K562 (cell line): Measurements from ENCODE around the gene AMZ2. TPM values are rescaled to one million over a fixed set of nuclear protein-coding genes. Genes with fewer than 3 reads are reported as not detected.

Experiments used
- ATAC-seq: fragments of 200-7000 bp; cut with Tn5 transposase; 3 replicates; pipeline ENCODE4 v1.9.1; 2020; ENCODE audit warnings: moderate library complexity
- BruUV-seq: library from RNA; stranded (reverse); fragments of 400-500 nt; replicated peaks from 2 replicates; lab custom pipeline; 2021; lab: Mats Ljungman, UMichigan
- CTCF ChIA-PET: fragments of 300-600 bp; formaldehyde crosslinking; extraction: SDS; loops from one replicate; lab custom pipeline; 2021; ENCODE audit warnings: low intra/inter-chr PET ratio; lab: Yijun Ruan, JAX
- POLR2A ChIA-PET: fragments of 300-600, 350-650 bp; sonication (Branson Sonifier 250); formaldehyde crosslinking; extraction: SDS; loops from one replicate; lab custom pipeline; 2021; ENCODE audit warnings: antibody characterized with exemption, inconsistent platforms; lab: Yijun Ruan, JAX
- DNase-seq, 4 experiments: peaks; one replicate each; pipeline versions ENCODE4 v3.0.0 to v3.0.0-alpha.2; 2011 to 2018; ENCODE audit warnings: low spot score in 3 of 4, mixed read lengths in 3 of 4; ENCODE audit errors: extremely low read depth in 1 of 4
- FAIRE-seq: peaks from 2 replicates; lab custom pipeline; 2011; peaks lifted over from hg19 to GRCh38; lab: Jason Lieb, UNC
- H2AFZ ChIP-seq: 2 replicates; pipeline ENCODE4 v1.6.0; 2011; ENCODE audit warnings: low read depth, low read length, control low read depth, inconsistent platforms
- H3K27ac ChIP-seq: fragments of 200-600 bp; 3 replicates; pipeline ENCODE4 v1.8.0; 2011; ENCODE audit warnings: low read depth, mild to moderate bottlenecking, control low read depth, inconsistent platforms, low read length, moderate library complexity, mixed read lengths; ENCODE audit errors: extremely low read depth
- H3K27me3 ChIP-seq, 2 experiments: fragments of 300-600 bp in 1 of 2; 2 replicates in 1 of 2; 3 replicates in 1 of 2; pipeline versions ENCODE4 v1.6.0 to v1.8.0; 2011; ENCODE audit warnings: inconsistent platforms in 2 of 2, low read length in 2 of 2, mild to moderate bottlenecking in 1 of 2, mixed read lengths in 1 of 2, moderate library complexity in 1 of 2; ENCODE audit not compliant: control insufficient read depth in 2 of 2, insufficient read depth in 2 of 2
- H3K36me3 ChIP-seq: fragments of 300-600 bp; 3 replicates; pipeline ENCODE4 v1.8.0; 2011; ENCODE audit warnings: mild to moderate bottlenecking, low read length, inconsistent platforms; ENCODE audit not compliant: control insufficient read depth, insufficient read depth
- H3K4me1 ChIP-seq, 2 experiments: fragments of 200-600 bp in 1 of 2; replicated peaks in 1 of 2; 2 replicates in 1 of 2; 3 replicates in 1 of 2; pipeline versions ENCODE4 v1.5.1 to v1.8.0; 2011; ENCODE audit warnings: inconsistent platforms in 2 of 2, low read length in 2 of 2, mild to moderate bottlenecking in 1 of 2, mixed read lengths in 1 of 2, moderate library complexity in 1 of 2; ENCODE audit not compliant: control insufficient read depth in 2 of 2, insufficient read depth in 2 of 2
- H3K4me2 ChIP-seq: 2 replicates; pipeline ENCODE4 v1.6.1; 2011; ENCODE audit warnings: low read length, control low read depth, inconsistent platforms, mixed read lengths; ENCODE audit not compliant: insufficient read depth
- H3K4me3 ChIP-seq: fragments of 200-600 bp; sonication (generic), shearing (Covaris generic); 2 replicates; pipeline ENCODE4 v1.5.1; 2016; ENCODE audit warnings: control low read depth, inconsistent platforms
- H3K79me2 ChIP-seq: fragments of 200-600 bp; 3 replicates; pipeline ENCODE4 v1.8.0; 2011; ENCODE audit warnings: low read length, inconsistent platforms; ENCODE audit not compliant: control insufficient read depth, insufficient read depth
- H3K9ac ChIP-seq, 2 experiments: 2 replicates each; pipeline versions ENCODE4 v1.6.0 to v1.6.1; 2011; ENCODE audit warnings: low read depth in 2 of 2, low read length in 2 of 2, control low read depth in 1 of 2, inconsistent platforms in 1 of 2, mild to moderate bottlenecking in 1 of 2, mixed read lengths in 1 of 2; ENCODE audit not compliant: insufficient read depth in 1 of 2
- H3K9me1 ChIP-seq: one replicate; pipeline ENCODE4 v1.6.0; 2011; ENCODE audit warnings: inconsistent platforms, mild to moderate bottlenecking, low read length, moderate library complexity; ENCODE audit not compliant: control insufficient read depth, insufficient read depth
- H3K9me3 ChIP-seq: replicated peaks from 2 replicates; pipeline ENCODE4 v1.5.1; 2011; ENCODE audit warnings: low read depth, low read length, inconsistent platforms; ENCODE audit not compliant: control insufficient read depth, insufficient read depth
- H4K20me1 ChIP-seq: replicated peaks from 2 replicates; pipeline ENCODE4 v1.6.1; 2011; ENCODE audit warnings: low read length, inconsistent platforms, mixed read lengths; ENCODE audit not compliant: control insufficient read depth, insufficient read depth
- BCL6 ChIP-seq: fragments of 250-450 bp; sonication (Bioruptor Pico); IDR thresholded peaks from 2 replicates; pipeline ENCODE4 v1.4.0; 2020
- HNRNPK ChIP-seq: fragments of 200-400 bp; formaldehyde crosslinking; IDR thresholded peaks from one replicate; pipeline ENCODE4 v1.6.1; 2018; ENCODE audit warnings: mild to moderate bottlenecking, low read depth, low read length; ENCODE audit not compliant: poor library complexity, severe bottlenecking
- JUND ChIP-seq, 2 experiments: IDR thresholded peaks; 2 replicates in 1 of 2; 3 replicates in 1 of 2; pipeline ENCODE4 v1.6.1; 2011; ENCODE audit warnings: borderline replicate concordance in 2 of 2, low read depth in 2 of 2, low read length in 2 of 2, improper control_type of control experiment in 1 of 2, missing biosample characterization in 1 of 2, missing genetic modification characterization in 1 of 2, missing genetic modification reagents in 1 of 2
- NR3C1 ChIP-seq: sonication (generic); formaldehyde crosslinking; IDR thresholded peaks from 2 replicates; pipeline ENCODE4 v1.8.1; 2022; ENCODE audit warnings: missing genetic modification reagents
- OTX1 ChIP-seq: fragments of 450-650 bp; formaldehyde crosslinking; IDR thresholded peaks from 2 replicates; pipeline ENCODE4 v1.4.0; 2022; ENCODE audit warnings: mild to moderate bottlenecking
- POLR3G ChIP-seq: IDR thresholded peaks from 2 replicates; pipeline ENCODE4 v1.6.1; 2011; ENCODE audit not compliant: insufficient read length, insufficient replicate concordance; ENCODE audit errors: extremely low read depth
- PURB ChIP-seq: sonication (generic); formaldehyde crosslinking; IDR thresholded peaks from 2 replicates; pipeline ENCODE4 v1.9.0; 2021; ENCODE audit warnings: low read depth, mild to moderate bottlenecking, missing genetic modification reagents
- RBM15 ChIP-seq: fragments of 200-400 bp; formaldehyde crosslinking; IDR thresholded peaks from 2 replicates; pipeline ENCODE4 v1.6.1; 2018; ENCODE audit warnings: mild to moderate bottlenecking, low read length, moderate library complexity; ENCODE audit not compliant: insufficient read depth
- SOX6 ChIP-seq: fragments of 450-650 bp; IDR thresholded peaks from 2 replicates; pipeline ENCODE4 v1.6.1; 2014; ENCODE audit warnings: mild to moderate bottlenecking
- TAF1 ChIP-seq: IDR thresholded peaks from 2 replicates; pipeline ENCODE4 v1.6.1; 2011; ENCODE audit warnings: mild to moderate bottlenecking, low read length, moderate library complexity; ENCODE audit not compliant: insufficient read depth, control insufficient read depth, severe bottlenecking; ENCODE audit errors: extremely low read depth
- ZC3H4 ChIP-seq: sonication (generic); formaldehyde crosslinking; IDR thresholded peaks from 2 replicates; pipeline ENCODE4 v1.9.0; 2021; ENCODE audit warnings: missing genetic modification reagents, borderline replicate concordance
- ZNF3 ChIP-seq: fragments of 250-450 bp; sonication (Bioruptor Pico); IDR thresholded peaks from 2 replicates; pipeline ENCODE4 v1.5.0; 2021; ENCODE audit warnings: mild to moderate bottlenecking, moderate library complexity
- ZNF316 ChIP-seq: fragments of 450-650 bp; IDR thresholded peaks from 2 replicates; pipeline ENCODE4 v1.6.1; 2016
- ZNF589 ChIP-seq: fragments of 200-800 bp; sonication (Bioruptor generic); IDR thresholded peaks from 2 replicates; pipeline ENCODE4 v1.6.1; 2016; ENCODE audit warnings: low read depth, missing genetic modification characterization, missing compliant biosample characterization
- ZNF764 ChIP-seq: fragments of 250-450 bp; sonication (Bioruptor Pico); IDR thresholded peaks from 2 replicates; pipeline ENCODE4 v1.4.0; 2020; ENCODE audit warnings: low read depth, mild to moderate bottlenecking, moderate library complexity
- ZSCAN32 ChIP-seq: fragments of 450-650 bp; formaldehyde crosslinking; IDR thresholded peaks from 2 replicates; pipeline ENCODE4 v1.4.0; 2020; ENCODE audit warnings: mild to moderate bottlenecking, moderate library complexity
- WGBS: fragments of 100-300 bp; shearing (Covaris generic); methylation state at CpG from one replicate; pipeline ENCODE4 v1.1.6; 2016; ENCODE audit warnings: low coverage, mixed read lengths; ENCODE audit not compliant: insufficient coverage; ENCODE audit errors: missing lambda C conversion rate; 5-methylcytosine and 5-hydroxymethylcytosine counted together
- in situ Hi-C: fragments of 300-500 bp; cut with MboI; formaldehyde crosslinking; loops from 4 replicates; pipeline ENCODE4 v1.15.0; 2018; ENCODE audit warnings: inconsistent platforms, mixed read lengths
- intact Hi-C: fragments of 100-400 bp; cut with micrococcal nuclease; formaldehyde crosslinking; loops from 2 replicates; pipeline ENCODE4 v1.14.2; 2022
- polyA plus RNA-seq, 8 experiments: library from polyadenylated mRNA; depleted of rRNA in 4 of 8; stranded (reverse) in 5 of 8; unstranded in 3 of 8; fragments of >200 nt; fragmentation: Nextera tagmentation in 2 of 8; fragmentation: Illumina TruSeq in 1 of 8; extraction: Ambion mirVana in 2 of 8; extraction: Trizol in 1 of 8; gene quantifications; 2 replicates each; pipeline versions ENCODE4 v1.2.1 to v1.2.3, GENCODE V29; 2011 to 2014; ENCODE audit warnings: inconsistent platforms in 1 of 8, missing spikeins in 1 of 8
- total RNA-seq, 7 experiments: library from RNA; depleted of rRNA in 6 of 7; stranded (reverse); fragments of >200 nt in 6 of 7; fragmentation: Illumina TruSeq in 2 of 7; extraction: Trizol in 2 of 7; gene quantifications; 2 replicates each; pipeline versions ENCODE4 v1.2.1 to v1.2.3, GENCODE V29; 2011 to 2021; ENCODE audit warnings: low replicate concordance in 1 of 7
- TF ChIP-seq, protein P1 (sequence below), 2 experiments: fragments of 450-650 bp in 1 of 2; IDR thresholded peaks; 2 replicates each; pipeline ENCODE4 v1.6.1; 2011 to 2017; ENCODE audit warnings: low read depth in 2 of 2, antibody characterized with exemption in 1 of 2, borderline replicate concordance in 1 of 2, low read length in 1 of 2, mild to moderate bottlenecking in 1 of 2, mixed read lengths in 1 of 2; ENCODE audit not compliant: control insufficient read depth in 1 of 2
- TF ChIP-seq, protein P2 (sequence below): fragments of 250-450 bp; sonication (Bioruptor Pico); IDR thresholded peaks from 2 replicates; pipeline ENCODE4 v1.8.0; 2022; ENCODE audit warnings: inconsistent platforms, mild to moderate bottlenecking, moderate library complexity, borderline replicate concordance

AMZ2 gene
- total and polyA plus RNA-seq, 9 of the 15 experiments (the other 6 are each of a cell fraction or from before 2014, with no cell fraction given) = 22.6 to 92.2 (median 52.6) TPM

DNA sequence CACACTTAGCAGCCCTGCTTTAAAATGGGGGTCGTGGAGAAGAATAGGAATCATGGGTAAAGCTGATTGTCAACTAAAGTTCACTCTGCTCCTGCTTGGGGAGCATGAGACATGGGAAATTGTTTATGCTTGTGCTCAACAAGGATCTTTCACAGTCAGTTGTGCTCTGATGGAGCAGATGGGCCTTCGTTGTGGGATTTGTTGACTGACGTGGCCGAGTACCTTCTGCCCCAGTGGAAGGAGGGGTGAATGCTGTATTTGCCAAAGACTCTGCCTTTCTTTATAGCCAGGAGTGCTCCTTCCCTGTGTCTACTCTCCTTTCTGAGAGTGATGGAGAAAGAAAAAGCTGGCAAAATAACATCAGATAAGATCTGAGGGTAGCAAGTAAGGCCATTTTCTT, 54.8 kb downstream of the AMZ2 start (continued):
- TF ChIP-seq, protein P1, sequence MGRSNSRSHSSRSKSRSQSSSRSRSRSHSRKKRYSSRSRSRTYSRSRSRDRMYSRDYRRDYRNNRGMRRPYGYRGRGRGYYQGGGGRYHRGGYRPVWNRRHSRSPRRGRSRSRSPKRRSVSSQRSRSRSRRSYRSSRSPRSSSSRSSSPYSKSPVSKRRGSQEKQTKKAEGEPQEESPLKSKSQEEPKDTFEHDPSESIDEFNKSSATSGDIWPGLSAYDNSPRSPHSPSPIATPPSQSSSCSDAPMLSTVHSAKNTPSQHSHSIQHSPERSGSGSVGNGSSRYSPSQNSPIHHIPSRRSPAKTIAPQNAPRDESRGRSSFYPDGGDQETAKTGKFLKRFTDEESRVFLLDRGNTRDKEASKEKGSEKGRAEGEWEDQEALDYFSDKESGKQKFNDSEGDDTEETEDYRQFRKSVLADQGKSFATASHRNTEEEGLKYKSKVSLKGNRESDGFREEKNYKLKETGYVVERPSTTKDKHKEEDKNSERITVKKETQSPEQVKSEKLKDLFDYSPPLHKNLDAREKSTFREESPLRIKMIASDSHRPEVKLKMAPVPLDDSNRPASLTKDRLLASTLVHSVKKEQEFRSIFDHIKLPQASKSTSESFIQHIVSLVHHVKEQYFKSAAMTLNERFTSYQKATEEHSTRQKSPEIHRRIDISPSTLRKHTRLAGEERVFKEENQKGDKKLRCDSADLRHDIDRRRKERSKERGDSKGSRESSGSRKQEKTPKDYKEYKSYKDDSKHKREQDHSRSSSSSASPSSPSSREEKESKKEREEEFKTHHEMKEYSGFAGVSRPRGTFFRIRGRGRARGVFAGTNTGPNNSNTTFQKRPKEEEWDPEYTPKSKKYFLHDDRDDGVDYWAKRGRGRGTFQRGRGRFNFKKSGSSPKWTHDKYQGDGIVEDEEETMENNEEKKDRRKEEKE (IDR thresholded peaks at IDR 0.05; ENCODE audit: borderline replicate concordance in 1 of 2, control insufficient read depth in 1 of 2, low read depth in 2 of 2, low read length in 1 of 2) = no peak
- TF ChIP-seq SOX6 = no peak

DNA sequence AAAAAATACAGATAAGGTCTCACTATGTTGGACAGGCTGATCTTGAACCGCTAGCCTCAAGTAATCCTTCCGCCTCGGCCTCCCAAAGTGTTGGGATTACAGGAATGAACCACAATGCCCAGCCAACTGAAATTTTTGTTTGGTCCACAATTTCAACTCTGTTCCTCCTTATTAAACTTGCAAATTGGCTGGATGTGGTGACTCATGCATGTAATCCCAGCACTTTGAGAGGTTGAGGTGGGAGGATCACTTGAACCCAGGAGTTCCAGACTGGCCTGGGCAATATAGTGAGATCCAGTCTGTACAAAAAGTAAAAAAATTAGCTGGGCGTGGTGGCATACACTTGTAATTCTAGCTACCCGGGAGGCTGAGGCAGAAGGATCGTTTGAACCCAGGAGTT, 56.9 kb downstream of the AMZ2 start:
- Histone ChIP-seq H3K27me3 (peaks cover 9 to 29% of the 10 kb centered on the region in 2 experiments), H3K9me1 (no peaks in the 10 kb centered on the region), H3K27ac (no peak overlapping the region), H3K4me1 (peaks cover 0 to 4% of the 10 kb centered on the region in 2 experiments; a peak in 1 of 5 replicates), H2AFZ (no peak overlapping the region), H3K36me3 (no peaks in the 10 kb centered on the region), H3K9me3 (no peaks in the 10 kb centered on the region), H3K9ac (no peak overlapping the region), H3K4me2 (no peak overlapping the region), H3K4me3 (no peak overlapping the region), H3K79me2 (no peaks in the 10 kb centered on the region), H4K20me1 (no peaks in the 10 kb centered on the region)
- WGBS = 9% methylated on average over 6 of the region's 6 CpGs
- DNase-seq (no peak), FAIRE-seq (no peak), ATAC-seq (no peak)
- no TSS peak for BruUV-seq
- ChIA-PET CTCF (no interaction called here), POLR2A (no interaction called here)
- in situ Hi-C loops = no loop called here
- intact Hi-C loops = no loop called here
- TF ChIP-seq HNRNPK (no peak), BCL6 (CRISPR knock-in tag) (no peak), ZNF764 (CRISPR knock-in tag) (no peak), PURB (CRISPR knock-in tag) (no peak), ZNF316 (no peak), POLR3G (no peak), RBM15 (no peak), NR3C1 (CRISPR knock-in tag) (no peak), ZSCAN32 (CRISPR knock-in tag) (no peak), ZC3H4 (CRISPR knock-in tag) (no peak), OTX1 (CRISPR knock-in tag) (no peak), TAF1 (no peak), JUND (IDR thresholded peaks at IDR 0.05; ENCODE audit: borderline replicate concordance, low read depth, low read length) (no peak), JUND (tag; IDR thresholded peaks at IDR 0.05; ENCODE audit: borderline replicate concordance, low read depth, low read length) (no peak), ZNF589 (CRISPR knock-in tag) (no peak), ZNF3 (CRISPR knock-in tag) (no peak)
- TF ChIP-seq, protein P2, sequence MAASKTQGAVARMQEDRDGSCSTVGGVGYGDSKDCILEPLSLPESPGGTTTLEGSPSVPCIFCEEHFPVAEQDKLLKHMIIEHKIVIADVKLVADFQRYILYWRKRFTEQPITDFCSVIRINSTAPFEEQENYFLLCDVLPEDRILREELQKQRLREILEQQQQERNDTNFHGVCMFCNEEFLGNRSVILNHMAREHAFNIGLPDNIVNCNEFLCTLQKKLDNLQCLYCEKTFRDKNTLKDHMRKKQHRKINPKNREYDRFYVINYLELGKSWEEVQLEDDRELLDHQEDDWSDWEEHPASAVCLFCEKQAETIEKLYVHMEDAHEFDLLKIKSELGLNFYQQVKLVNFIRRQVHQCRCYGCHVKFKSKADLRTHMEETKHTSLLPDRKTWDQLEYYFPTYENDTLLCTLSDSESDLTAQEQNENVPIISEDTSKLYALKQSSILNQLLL (CRISPR knock-in tag) = no peak
